Right ventricle myocardium inferior (tissue), 1 donor: ENCODE results near the gene WWP2. TPM values are rescaled to one million over a fixed set of nuclear protein-coding genes. Genes with fewer than 3 reads are reported as not detected.
"Not testable (repeated sequence)": the region's sequence is repeated elsewhere in the genome, so short reads cannot be mapped to it uniquely, and the experiment has no call there.

Experiments
- ATAC-seq: fragments of 200-7000 bp; cut with Tn5 transposase; one replicate; pipeline ENCODE4 v1.9.1; 2020; ENCODE audit warnings: mild to moderate bottlenecking, moderate library complexity
- DNase-seq: peaks from one replicate; pipeline ENCODE4 v3.0.0; 2021; ENCODE audit errors: missing footprints
- intact Hi-C: fragments of 100-400 bp; cut with DNase I; formaldehyde crosslinking; loops from one replicate; pipeline ENCODE4 v1.11.0; 2022
- total RNA-seq: library from RNA; stranded (reverse); fragmentation: NEBNext Ultra II Directional; extraction: Animal tissue kit (Norgen Biotek cat#: 25700); gene quantifications from one replicate; pipeline ENCODE4 v1.2.1, GENCODE V29; 2021
- donor health status: DM: no; HTN: yes; CAD: no; lungs with severe emphysema.

WWP2 gene
- total RNA-seq, 1 donor from 2014 or later = 24.8 TPM

GRCh38 chr16:69822174-69822935 lies 60.2 kb downstream of the WWP2 start:
- no peak for ATAC-seq
- intact Hi-C loops = no loop called here
- DNase-seq = no peak

GRCh38 chr16:69823831-69824563 lies 61.9 kb downstream of the WWP2 start:
- DNase-seq = peak; percentile 73
- intact Hi-C loops = no loop called here
- ATAC-seq = peak; percentile 83

GRCh38 chr16:69824564-69825142 lies 62.5 kb downstream of the WWP2 start:
- DNase-seq, intact Hi-C loops, ATAC-seq: not testable (repeated sequence)

GRCh38 chr16:69827524-69827923 lies 65.4 kb downstream of the WWP2 start:
- ATAC-seq (peak; percentile 53), DNase-seq (no peak)
- intact Hi-C loops = no loop called here

GRCh38 chr16:69829338-69829737 lies 67.2 kb downstream of the WWP2 start:
- DNase-seq (no peak), ATAC-seq (no peak)
- intact Hi-C loops = no loop called here

- intact Hi-C loops = no loop called here
- no peak for ATAC-seq
These were observed 68.0 kb downstream of the WWP2 start for GRCh38 chr16:69830146-69830533.

GRCh38 chr16:69830534-69831211 lies 68.5 kb downstream of the WWP2 start:
- DNase-seq (no peak), ATAC-seq (no peak)
- intact Hi-C loops = no loop called here

More at GRCh38 chr16:69830146-69830533, 68.0 kb downstream of the WWP2 start:
- no peak for DNase-seq

- ATAC-seq = no peak
- intact Hi-C loops = no loop called here
These were observed 69.3 kb downstream of the WWP2 start for GRCh38 chr16:69831212-69832123.

GRCh38 chr16:69833357-69834282 lies 71.5 kb downstream of the WWP2 start:
- intact Hi-C loops = no loop called here
- DNase-seq = no peak
- no peak for ATAC-seq

More at GRCh38 chr16:69831212-69832123, 69.3 kb downstream of the WWP2 start:
- no peak for DNase-seq

- intact Hi-C loops = no loop called here
- ATAC-seq = peak; percentile 33
- DNase-seq = no peak
These were observed 72.8 kb downstream of the WWP2 start for GRCh38 chr16:69834807-69835466.

GRCh38 chr16:69836257-69836656 lies 74.1 kb downstream of the WWP2 start:
- DNase-seq = no peak
- intact Hi-C loops = no loop called here
- ATAC-seq = no peak

GRCh38 chr16:69837380-69837779 lies 75.2 kb downstream of the WWP2 start:
- no peak for DNase-seq
- ATAC-seq = no peak
- intact Hi-C loops = no loop called here

GRCh38 chr16:69838489-69838888 lies 76.4 kb downstream of the WWP2 start:
- no peak for DNase-seq
- intact Hi-C loops = loop anchor here (1.0 kb wide), 1 partner anchor 23 kb away; no protein-coding TSS in a partner anchor
- ATAC-seq = peak; percentile 35

GRCh38 chr16:69839240-69839688 lies 77.1 kb downstream of the WWP2 start:
- intact Hi-C loops = no loop called here
- DNase-seq (no peak), ATAC-seq (peak; percentile 72)

GRCh38 chr16:69839798-69840409 lies 77.8 kb downstream of the WWP2 start:
- ATAC-seq (peak; percentile 81), DNase-seq (no peak)
- intact Hi-C loops = no loop called here

GRCh38 chr16:69840975-69841374 lies 78.8 kb downstream of the WWP2 start:
- no peak for ATAC-seq
- intact Hi-C loops = no loop called here

More at GRCh38 chr16:69840975-69841374, 78.8 kb downstream of the WWP2 start:
- no peak for DNase-seq
